GM12874 (cell line): ENCODE measurements around the gene RALB.

Source experiments
- CTCF ChIP-seq: IDR thresholded peaks from 2 replicates; pipeline ENCODE4 v1.5.1; 2011; ENCODE audit warnings: low read depth, mild to moderate bottlenecking, control low read depth, low read length, moderate library complexity; ENCODE audit not compliant: insufficient read depth

RALB gene

GRCh38 chr2:120338015-120338414, 85.4 kb downstream of the RALB start:
- no peak for TF ChIP-seq CTCF

GRCh38 chr2:120341977-120342376, 89.3 kb downstream of the RALB start:
- no peak for TF ChIP-seq CTCF

GRCh38 chr2:120342446-120342845, 89.8 kb downstream of the RALB start:
- TF ChIP-seq CTCF, result no peak

GRCh38 chr2:120343100-120343432, 90.4 kb downstream of the RALB start:
- no peak for TF ChIP-seq CTCF

GRCh38 chr2:120343433-120344105, 90.9 kb downstream of the RALB start:
- peak; percentile 67 for TF ChIP-seq CTCF
